ENCODE measurements around the gene GZMM.

Gene GZMM

GRCh38 chr19:535017-535835 lies 8.6 kb upstream of the GZMM start:
- DNase-seq = no peak

GRCh38 chr19:536031-536880 lies 7.6 kb upstream of the GZMM start:
- no peak for DNase-seq

GRCh38 chr19:536881-537404 lies 6.9 kb upstream of the GZMM start:
- DNase-seq = no peak

- DNase-seq = no peak
Observed at GRCh38 chr19:538641-539428, 5.0 kb upstream of the GZMM start.

- DNase-seq = no peak
Observed at GRCh38 chr19:539429-540030, 4.3 kb upstream of the GZMM start.

- no peak for DNase-seq
Observed at GRCh38 chr19:540867-541637, 2.8 kb upstream of the GZMM start.

GRCh38 chr19:541699-542098 lies 2.2 kb upstream of the GZMM start:
- DNase-seq = no peak

- DNase-seq = no peak
Observed at GRCh38 chr19:542173-542866, 1.5 kb upstream of the GZMM start.

GRCh38 chr19:547117-547516 lies 3.3 kb downstream of the GZMM start:
- DNase-seq = no peak

- DNase-seq = no peak
Observed at GRCh38 chr19:547836-548720, 4.2 kb downstream of the GZMM start.

- DNase-seq = no peak
Observed at GRCh38 chr19:548886-549830, 5.3 kb downstream of the GZMM start.

- DNase-seq = no peak
Observed at GRCh38 chr19:554817-555216, 11.0 kb downstream of the GZMM start.

- no peak for DNase-seq
Observed at GRCh38 chr19:555474-555808, 11.6 kb downstream of the GZMM start.

GRCh38 chr19:556611-557382 lies 12.9 kb downstream of the GZMM start:
- no peak for DNase-seq

- no peak for DNase-seq
Observed at GRCh38 chr19:558770-559439, 15.1 kb downstream of the GZMM start.

GRCh38 chr19:560121-560520 lies 16.3 kb downstream of the GZMM start:
- DNase-seq = no peak

- peak; percentile 83 for DNase-seq
Observed at GRCh38 chr19:566403-566802, 22.6 kb downstream of the GZMM start.

- DNase-seq = no peak
Observed at GRCh38 chr19:566844-567243, 23.0 kb downstream of the GZMM start.
